Activated T-cell treated with anti-CD3 and anti-CD28 coated beads, Interleukin-2, amount 50 U/mL, for 24 hours (primary cell): ENCODE data around the gene ARHGEF37.

Source experiments
- DNase-seq: peaks from one replicate; pipeline ENCODE4 v3.0.0-alpha.2; 2020
- H3K27ac Mint-ChIP-seq: 2 replicates; pipeline ENCODE4 v1.8.0; 2020; ENCODE audit warnings: mild to moderate bottlenecking, mixed read lengths
- H3K27me3 Mint-ChIP-seq: 2 replicates; pipeline ENCODE4 v1.8.0; 2020; ENCODE audit warnings: mixed read lengths
- H3K36me3 Mint-ChIP-seq: 2 replicates; pipeline ENCODE4 v1.8.0; 2020; ENCODE audit warnings: low read depth, mixed read lengths
- H3K4me1 Mint-ChIP-seq: 2 replicates; pipeline ENCODE4 v1.8.0; 2020; ENCODE audit warnings: low read depth, mixed read lengths
- H3K4me3 Mint-ChIP-seq: 2 replicates; pipeline ENCODE4 v1.8.0; 2020; ENCODE audit warnings: mild to moderate bottlenecking, moderate library complexity, mixed read lengths
- H3K9me3 Mint-ChIP-seq: 2 replicates; pipeline ENCODE4 v1.8.0; 2020; ENCODE audit warnings: mixed read lengths

ARHGEF37 gene

GRCh38 chr5:149618581-149619248 lies 37.4 kb downstream of the ARHGEF37 start:
- no peak for DNase-seq
- H3K27ac Mint-ChIP-seq = no peak overlapping the region
- H3K36me3 Mint-ChIP-seq = no peaks in the 10 kb centered on the region
- H3K9me3 Mint-ChIP-seq = no peaks in the 10 kb centered on the region
- H3K4me1 Mint-ChIP-seq = peaks cover 13% of the 10 kb centered on the region
- H3K27me3 Mint-ChIP-seq = no peaks in the 10 kb centered on the region
- no peak overlapping the region for H3K4me3 Mint-ChIP-seq

GRCh38 chr5:149621415-149622098 lies 40.3 kb downstream of the ARHGEF37 start:
- no peak for DNase-seq
- H3K9me3 Mint-ChIP-seq = no peaks in the 10 kb centered on the region
- no peaks in the 10 kb centered on the region for H3K27me3 Mint-ChIP-seq
- no peak overlapping the region for H3K27ac Mint-ChIP-seq
- peaks cover 12% of the 10 kb centered on the region for H3K4me1 Mint-ChIP-seq
- H3K4me3 Mint-ChIP-seq = no peak overlapping the region
- no peaks in the 10 kb centered on the region for H3K36me3 Mint-ChIP-seq

GRCh38 chr5:149622466-149622865 lies 41.2 kb downstream of the ARHGEF37 start:
- Mint-ChIP-seq H3K4me3 (no peak overlapping the region), H3K27ac (no peak overlapping the region), H3K9me3 (no peaks in the 10 kb centered on the region), H3K4me1 (peaks cover 3% of the 10 kb centered on the region), H3K36me3 (no peaks in the 10 kb centered on the region), H3K27me3 (no peaks in the 10 kb centered on the region)
- no peak for DNase-seq

GRCh38 chr5:149623473-149623872 lies 42.2 kb downstream of the ARHGEF37 start:
- H3K36me3 Mint-ChIP-seq = no peaks in the 10 kb centered on the region
- DNase-seq = no peak
- no peak overlapping the region for H3K4me3 Mint-ChIP-seq
- H3K27me3 Mint-ChIP-seq = no peaks in the 10 kb centered on the region
- peaks cover 3% of the 10 kb centered on the region for H3K4me1 Mint-ChIP-seq
- H3K9me3 Mint-ChIP-seq = no peaks in the 10 kb centered on the region
- no peak overlapping the region for H3K27ac Mint-ChIP-seq

- H3K27ac Mint-ChIP-seq = no peak overlapping the region
Measured at GRCh38 chr5:149627070-149627469, 45.8 kb downstream of the ARHGEF37 start.

GRCh38 chr5:149628221-149628620 lies 46.9 kb downstream of the ARHGEF37 start:
- Mint-ChIP-seq H3K4me1 (peaks cover 12% of the 10 kb centered on the region), H3K9me3 (no peaks in the 10 kb centered on the region), H3K27me3 (no peaks in the 10 kb centered on the region), H3K4me3 (no peak overlapping the region), H3K36me3 (no peaks in the 10 kb centered on the region), H3K27ac (no peak overlapping the region)
- DNase-seq = no peak

More at GRCh38 chr5:149627070-149627469, 45.8 kb downstream of the ARHGEF37 start:
- no peaks in the 10 kb centered on the region for H3K36me3 Mint-ChIP-seq
- H3K4me1 Mint-ChIP-seq = peaks cover 5% of the 10 kb centered on the region
- DNase-seq = no peak
- no peak overlapping the region for H3K4me3 Mint-ChIP-seq
- H3K9me3 Mint-ChIP-seq = no peaks in the 10 kb centered on the region
- no peaks in the 10 kb centered on the region for H3K27me3 Mint-ChIP-seq

GRCh38 chr5:149628846-149629388 lies 47.6 kb downstream of the ARHGEF37 start:
- Mint-ChIP-seq H3K27me3 (no peaks in the 10 kb centered on the region), H3K4me1 (peaks cover 18% of the 10 kb centered on the region), H3K36me3 (no peaks in the 10 kb centered on the region)

GRCh38 chr5:149629421-149629820 lies 48.1 kb downstream of the ARHGEF37 start:
- H3K4me1 Mint-ChIP-seq = peaks cover 18% of the 10 kb centered on the region
- no peaks in the 10 kb centered on the region for H3K36me3 Mint-ChIP-seq
- H3K4me3 Mint-ChIP-seq = no peak overlapping the region
- no peak overlapping the region for H3K27ac Mint-ChIP-seq
- no peaks in the 10 kb centered on the region for H3K27me3 Mint-ChIP-seq
- no peaks in the 10 kb centered on the region for H3K9me3 Mint-ChIP-seq
- DNase-seq = no peak

More at GRCh38 chr5:149628846-149629388, 47.6 kb downstream of the ARHGEF37 start:
- Mint-ChIP-seq H3K27ac (no peak overlapping the region), H3K9me3 (no peaks in the 10 kb centered on the region), H3K4me3 (no peak overlapping the region)
- no peak for DNase-seq

- H3K9me3 Mint-ChIP-seq = no peaks in the 10 kb centered on the region
- H3K27me3 Mint-ChIP-seq = no peaks in the 10 kb centered on the region
- no peak overlapping the region for H3K4me3 Mint-ChIP-seq
- H3K36me3 Mint-ChIP-seq = no peaks in the 10 kb centered on the region
- DNase-seq = no peak
- no peak overlapping the region for H3K27ac Mint-ChIP-seq
- H3K4me1 Mint-ChIP-seq = peaks cover 18% of the 10 kb centered on the region
Measured at GRCh38 chr5:149630337-149630736, 49.0 kb downstream of the ARHGEF37 start.

- no peaks in the 10 kb centered on the region for H3K9me3 Mint-ChIP-seq
Measured at GRCh38 chr5:149631506-149631905, 50.2 kb downstream of the ARHGEF37 start.

GRCh38 chr5:149632311-149633251 lies 51.3 kb downstream of the ARHGEF37 start:
- peak overlapping the region; percentile 45 for H3K27ac Mint-ChIP-seq
- H3K4me3 Mint-ChIP-seq = no peak overlapping the region
- H3K27me3 Mint-ChIP-seq = no peaks in the 10 kb centered on the region
- no peaks in the 10 kb centered on the region for H3K36me3 Mint-ChIP-seq
- no peaks in the 10 kb centered on the region for H3K9me3 Mint-ChIP-seq
- no peak for DNase-seq
- peaks cover 19% of the 10 kb centered on the region for H3K4me1 Mint-ChIP-seq

More at GRCh38 chr5:149631506-149631905, 50.2 kb downstream of the ARHGEF37 start:
- H3K27ac Mint-ChIP-seq = no peak overlapping the region
- H3K27me3 Mint-ChIP-seq = no peaks in the 10 kb centered on the region
- peaks cover 18% of the 10 kb centered on the region for H3K4me1 Mint-ChIP-seq
- no peak for DNase-seq
- H3K36me3 Mint-ChIP-seq = no peaks in the 10 kb centered on the region
- H3K4me3 Mint-ChIP-seq = no peak overlapping the region

- Mint-ChIP-seq H3K27ac (peak overlapping the region; percentile 44), H3K9me3 (no peaks in the 10 kb centered on the region), H3K4me3 (no peak overlapping the region), H3K36me3 (no peaks in the 10 kb centered on the region), H3K27me3 (no peaks in the 10 kb centered on the region), H3K4me1 (peaks cover 19% of the 10 kb centered on the region)
- DNase-seq = no peak
Measured at GRCh38 chr5:149633476-149634350, 52.4 kb downstream of the ARHGEF37 start.

GRCh38 chr5:149635394-149635793 lies 54.1 kb downstream of the ARHGEF37 start:
- no peaks in the 10 kb centered on the region for H3K9me3 Mint-ChIP-seq

More at GRCh38 chr5:149635394-149635793, 54.1 kb downstream of the ARHGEF37 start:
- Mint-ChIP-seq H3K27me3 (no peaks in the 10 kb centered on the region), H3K4me3 (no peak overlapping the region), H3K4me1 (peaks cover 19% of the 10 kb centered on the region), H3K27ac (no peak overlapping the region), H3K36me3 (no peaks in the 10 kb centered on the region)
- DNase-seq = no peak
